ENCODE results near the gene PCDHGA2. TPM values are rescaled to one million over a fixed set of nuclear protein-coding genes. Genes with fewer than 3 reads are reported as not detected.
"Not testable (repeated sequence)": the region's sequence is repeated elsewhere in the genome, so short reads cannot be mapped to it uniquely, and the experiment has no call there.

Gene PCDHGA2
- total and polyA plus RNA-seq, 9 of the 15 experiments (the other 6 are each of a cell fraction or from before 2014, with no cell fraction given) = 0.07 to 0.27 (median 0.15) TPM; not detected in 2

- H2AFZ ChIP-seq (ENCODE audit: low read depth, low read length); H3K9me3 ChIP-seq (replicated peaks; ENCODE audit: control insufficient read depth, insufficient read depth, low read depth, low read length); H4K20me1 ChIP-seq (replicated peaks; ENCODE audit: control insufficient read depth, insufficient read depth, low read length); POLR2A ChIA-PET; BruUV-seq (replicated peaks); H3K4me3 ChIP-seq; H3K79me2 ChIP-seq (ENCODE audit: control insufficient read depth, insufficient read depth, low read length); H3K4me2 ChIP-seq (ENCODE audit: insufficient read depth, low read length); H3K27ac ChIP-seq (ENCODE audit: extremely low read depth, low read depth, low read length); FAIRE-seq; H3K36me3 ChIP-seq (ENCODE audit: control insufficient read depth, insufficient read depth, low read length); in situ Hi-C loops (cut with MboI); CTCF ChIA-PET (ENCODE audit: low intra/inter-chr PET ratio); H3K4me1 ChIP-seq (replicated peaks in 1 of 2; ENCODE audit: control insufficient read depth in 2 of 2, insufficient read depth in 2 of 2, low read length in 2 of 2); H3K9ac ChIP-seq (ENCODE audit: insufficient read depth in 1 of 2, low read depth in 2 of 2, low read length in 2 of 2); H3K9me1 ChIP-seq (ENCODE audit: control insufficient read depth, insufficient read depth, low read length); intact Hi-C loops (cut with micrococcal nuclease): not testable (repeated sequence)
- peak; percentile 8 to 37 (median 35); a peak in 3 of 6 replicates for TF ChIP-seq CTCF (IDR thresholded peaks at IDR 0.05 in 2 of 3, conservative IDR thresholded peaks at IDR 0.05 in 1 of 3; ENCODE audit: insufficient read depth in 2 of 3, low read depth in 1 of 3, low read length in 3 of 3)
- TF ChIP-seq, protein P1, sequence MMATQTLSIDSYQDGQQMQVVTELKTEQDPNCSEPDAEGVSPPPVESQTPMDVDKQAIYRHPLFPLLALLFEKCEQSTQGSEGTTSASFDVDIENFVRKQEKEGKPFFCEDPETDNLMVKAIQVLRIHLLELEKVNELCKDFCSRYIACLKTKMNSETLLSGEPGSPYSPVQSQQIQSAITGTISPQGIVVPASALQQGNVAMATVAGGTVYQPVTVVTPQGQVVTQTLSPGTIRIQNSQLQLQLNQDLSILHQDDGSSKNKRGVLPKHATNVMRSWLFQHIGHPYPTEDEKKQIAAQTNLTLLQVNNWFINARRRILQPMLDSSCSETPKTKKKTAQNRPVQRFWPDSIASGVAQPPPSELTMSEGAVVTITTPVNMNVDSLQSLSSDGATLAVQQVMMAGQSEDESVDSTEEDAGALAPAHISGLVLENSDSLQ (IDR thresholded peaks at IDR 0.05) = peak; percentile 55
- TF ChIP-seq CTCFL (IDR thresholded peaks at IDR 0.05; ENCODE audit: borderline replicate concordance, insufficient read depth, low read depth, low read length, poor library complexity, severe bottlenecking) = peak; percentile 40
- ATAC-seq (peak; percentile 72; the same call in 2 of the 3 replicates), DNase-seq (ENCODE audit: extremely low read depth in 1 of 4, low spot score in 3 of 4) (peak in 1 of 4 experiments; percentile 30)
- 28% methylated on average over 23 of the region's 48 CpGs for WGBS (ENCODE audit: insufficient coverage, low coverage, missing lambda C conversion rate)
- peaks cover 4 to 32% of the 10 kb centered on the region in 2 experiments; a peak in 4 of 5 replicates for H3K27me3 ChIP-seq (ENCODE audit: control insufficient read depth in 2 of 2, insufficient read depth in 2 of 2, low read length in 2 of 2)
Observed at GRCh38 chr5:141375444-141376155, 37.0 kb downstream of the PCDHGA2 start.
